Endometrial microvascular endothelial cells (primary cell): ENCODE data around the gene CACNG6. TPM values are rescaled to one million over a fixed set of nuclear protein-coding genes. Genes with fewer than 3 reads are reported as not detected.

Experiments used
- in situ Hi-C: cut with HindIII; loops from 2 replicates; pipeline ENCODE4 v1.10.0; 2017; ENCODE audit warnings: low sequenced_read_pairs, low pct_unique_long_range_greater_than_20kb; ENCODE audit errors: inconsistent ontology term
- total RNA-seq: library from RNA; depleted of rRNA; stranded (reverse); fragments of >200 nt; gene quantifications from one replicate; pipeline ENCODE4 v1.2.3, GENCODE V29; 2015; ENCODE audit errors: inconsistent ontology term

The CACNG6 gene
- total RNA-seq, 1 donor from 2014 or later, result 3.5 TPM

- in situ Hi-C loops, result no loop called here
Measured at GRCh38 chr19:53962887-53963431, 28.5 kb upstream of the CACNG6 start, which contains the start of gene CACNG8. Gene CACNG8 (plus strand): TSS chr19:53962937.

DNA sequence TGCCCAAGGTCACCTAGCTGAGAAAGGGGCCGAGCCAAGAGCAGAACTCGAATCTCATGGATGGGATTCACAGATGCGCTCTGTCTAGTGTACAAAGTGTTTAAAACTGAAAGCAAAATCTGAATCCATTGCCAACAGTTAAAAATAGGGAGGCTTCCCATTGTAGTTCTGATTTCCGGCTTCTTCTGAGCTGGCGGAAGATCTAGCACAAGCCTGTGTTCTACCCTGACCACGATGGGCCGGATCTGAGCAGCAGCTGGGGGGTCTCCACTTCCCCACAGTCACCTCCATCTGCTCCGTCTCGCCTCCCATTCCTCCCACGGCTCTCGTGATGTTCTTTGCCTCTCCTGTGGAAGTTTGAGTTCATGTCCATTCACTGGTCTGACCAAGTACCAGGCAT lies 26.3 kb upstream of the CACNG6 start:
- in situ Hi-C loops, result no loop called here

DNA sequence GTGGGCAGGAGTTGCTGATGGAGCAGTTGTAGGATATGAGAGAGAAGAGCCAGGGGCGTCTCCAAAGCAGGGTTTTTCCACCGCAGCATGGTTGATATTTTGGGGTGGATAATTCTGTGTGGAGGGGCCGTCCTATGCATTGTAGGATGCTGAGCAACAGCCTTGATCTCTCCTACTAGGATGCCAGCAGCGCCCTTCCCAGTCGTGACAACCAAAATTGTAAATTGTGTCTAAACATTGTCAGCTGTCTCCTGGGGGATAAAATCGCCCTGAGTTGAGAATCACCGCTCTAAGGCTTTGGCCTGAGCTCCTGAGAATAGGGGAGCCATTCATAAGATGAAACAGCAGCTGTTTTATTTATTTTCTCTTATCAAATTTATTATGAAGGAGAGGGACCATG lies 24.5 kb upstream of the CACNG6 start:
- in situ Hi-C loops, result no loop called here

DNA sequence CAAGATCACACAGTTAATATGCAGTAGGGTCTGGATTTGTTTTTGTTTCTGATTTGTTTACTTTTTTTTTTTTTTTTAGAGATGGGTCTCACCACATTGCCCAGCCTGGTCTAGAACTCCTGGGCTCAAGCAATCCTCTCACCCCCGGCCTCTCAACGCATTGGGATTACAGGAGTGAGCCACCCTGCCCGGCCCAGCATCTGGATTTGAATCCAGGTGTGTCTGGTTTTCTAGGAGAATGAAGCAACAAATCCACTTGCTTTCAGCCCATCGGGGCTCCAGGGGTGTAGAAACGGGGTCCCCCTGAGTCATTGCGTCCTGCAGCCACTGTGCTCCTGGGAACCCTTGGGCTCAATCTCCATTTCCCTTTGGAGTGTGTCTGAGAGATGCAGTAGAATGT lies 22.1 kb upstream of the CACNG6 start:
- in situ Hi-C loops, result no loop called here

- in situ Hi-C loops, result no loop called here
Measured at GRCh38 chr19:53971673-53972072, 19.8 kb upstream of the CACNG6 start.

- in situ Hi-C loops, result no loop called here
Measured at GRCh38 chr19:53977429-53977990, 13.9 kb upstream of the CACNG6 start.

GRCh38 chr19:53977991-53978731 lies 13.3 kb upstream of the CACNG6 start:
- in situ Hi-C loops, result no loop called here

DNA sequence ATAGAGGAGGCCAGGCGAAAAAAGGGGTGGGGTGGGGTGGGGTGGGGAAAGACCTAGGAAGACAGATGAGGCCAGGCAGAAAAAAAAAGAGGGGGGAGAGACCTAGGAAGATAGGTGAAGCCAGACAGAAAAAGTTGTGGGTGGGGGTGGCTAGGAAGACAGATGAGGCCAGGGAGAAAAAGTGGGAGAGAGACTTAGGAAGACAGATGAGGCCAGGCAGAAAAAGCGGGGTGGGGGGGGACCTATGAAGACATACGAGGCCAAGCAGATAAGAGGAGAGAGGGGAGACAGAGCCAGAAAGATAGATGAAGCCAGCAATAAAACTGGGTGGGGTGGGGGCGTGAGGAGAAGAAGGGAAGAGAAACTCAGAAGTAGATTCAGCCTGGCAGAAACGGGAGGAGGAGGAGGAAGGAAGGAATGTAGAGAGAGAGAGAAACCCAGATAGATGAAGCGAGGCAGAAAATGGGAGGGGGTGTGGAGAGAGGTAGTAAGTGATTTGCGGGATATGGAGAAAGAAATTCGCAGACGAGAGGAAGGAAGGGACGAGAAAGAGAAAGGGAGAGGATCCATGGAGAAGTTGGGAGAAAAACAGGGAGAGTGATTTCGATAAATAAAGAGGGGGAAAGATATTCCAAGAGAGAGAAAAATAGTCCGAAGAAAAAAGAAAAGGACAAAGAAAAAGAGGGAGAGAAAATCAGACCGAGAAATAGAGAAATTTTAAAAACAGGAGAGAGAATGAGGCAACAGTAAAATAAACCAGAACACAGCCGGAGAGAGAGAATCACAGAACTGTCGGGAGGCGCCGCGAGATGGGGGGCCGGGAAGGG lies 12.2 kb upstream of the CACNG6 start:
- in situ Hi-C loops, result no loop called here

- in situ Hi-C loops, result no loop called here
Measured at GRCh38 chr19:53980539-53981375, 10.7 kb upstream of the CACNG6 start.

GRCh38 chr19:53981376-53981951 lies 10.0 kb upstream of the CACNG6 start:
- in situ Hi-C loops, result no loop called here

DNA sequence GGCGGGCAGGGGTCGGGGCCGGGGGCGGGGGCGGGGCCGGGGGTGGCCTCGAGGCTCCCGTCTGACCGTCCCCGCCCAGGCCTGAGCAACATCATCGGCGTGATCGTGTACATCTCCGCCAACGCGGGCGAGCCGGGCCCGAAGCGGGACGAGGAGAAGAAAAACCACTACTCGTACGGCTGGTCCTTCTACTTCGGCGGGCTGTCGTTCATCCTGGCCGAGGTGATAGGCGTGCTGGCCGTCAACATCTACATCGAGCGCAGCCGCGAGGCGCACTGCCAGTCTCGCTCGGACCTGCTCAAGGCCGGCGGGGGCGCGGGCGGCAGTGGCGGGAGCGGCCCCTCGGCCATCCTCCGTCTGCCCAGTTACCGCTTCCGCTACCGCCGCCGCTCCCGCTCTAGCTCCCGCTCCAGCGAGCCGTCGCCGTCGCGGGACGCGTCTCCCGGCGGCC lies 9.4 kb upstream of the CACNG6 start:
- in situ Hi-C loops, result no loop called here

- in situ Hi-C loops, result no loop called here
Measured at GRCh38 chr19:53982611-53983010, 8.8 kb upstream of the CACNG6 start.

GRCh38 chr19:53983457-53984289 lies 7.8 kb upstream of the CACNG6 start:
- in situ Hi-C loops, result no loop called here

GRCh38 chr19:53985863-53986262 lies 5.6 kb upstream of the CACNG6 start:
- in situ Hi-C loops, result no loop called here

- in situ Hi-C loops, result no loop called here
Measured at GRCh38 chr19:53988981-53989380, 2.5 kb upstream of the CACNG6 start.

GRCh38 chr19:53989600-53990533 lies 1.6 kb upstream of the CACNG6 start:
- in situ Hi-C loops, result no loop called here

GRCh38 chr19:53992211-53992610 lies 774 bp downstream of the CACNG6 start:
- in situ Hi-C loops, result no loop called here
